Breast epithelium (tissue), 3 donors: ENCODE measurements around the gene NAA25.

Experiments used
- POLR2A ChIP-seq: fragments of 450-650 bp; IDR thresholded peaks from one replicate; pipeline ENCODE4 v1.6.1; 2016; ENCODE audit warnings: antibody characterized with exemption, mild to moderate bottlenecking, moderate library complexity
- TF ChIP-seq, protein P1 (sequence below), 3 donors: fragments of 450-650 bp; IDR thresholded peaks; one replicate each; pipeline ENCODE4 v1.5.1; 2016 to 2017; ENCODE audit warnings: antibody characterized with exemption in 3 of 3, mild to moderate bottlenecking in 3 of 3, moderate library complexity in 3 of 3

- TF ChIP-seq, protein P1, sequence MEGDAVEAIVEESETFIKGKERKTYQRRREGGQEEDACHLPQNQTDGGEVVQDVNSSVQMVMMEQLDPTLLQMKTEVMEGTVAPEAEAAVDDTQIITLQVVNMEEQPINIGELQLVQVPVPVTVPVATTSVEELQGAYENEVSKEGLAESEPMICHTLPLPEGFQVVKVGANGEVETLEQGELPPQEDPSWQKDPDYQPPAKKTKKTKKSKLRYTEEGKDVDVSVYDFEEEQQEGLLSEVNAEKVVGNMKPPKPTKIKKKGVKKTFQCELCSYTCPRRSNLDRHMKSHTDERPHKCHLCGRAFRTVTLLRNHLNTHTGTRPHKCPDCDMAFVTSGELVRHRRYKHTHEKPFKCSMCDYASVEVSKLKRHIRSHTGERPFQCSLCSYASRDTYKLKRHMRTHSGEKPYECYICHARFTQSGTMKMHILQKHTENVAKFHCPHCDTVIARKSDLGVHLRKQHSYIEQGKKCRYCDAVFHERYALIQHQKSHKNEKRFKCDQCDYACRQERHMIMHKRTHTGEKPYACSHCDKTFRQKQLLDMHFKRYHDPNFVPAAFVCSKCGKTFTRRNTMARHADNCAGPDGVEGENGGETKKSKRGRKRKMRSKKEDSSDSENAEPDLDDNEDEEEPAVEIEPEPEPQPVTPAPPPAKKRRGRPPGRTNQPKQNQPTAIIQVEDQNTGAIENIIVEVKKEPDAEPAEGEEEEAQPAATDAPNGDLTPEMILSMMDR (IDR thresholded peaks at IDR 0.05): no peak
- TF ChIP-seq POLR2A: no peak
Measured at GRCh38 chr12:111992464-111992863, 116.1 kb downstream of the NAA25 start.
